SK-N-MC (cell line): ENCODE results near the gene VMO1.

Experiments
- DNase-seq: peaks from one replicate; pipeline ENCODE4 v3.0.0-alpha.2; 2011; ENCODE audit warnings: low read depth, low spot score
- H3K27ac ChIP-seq: fragments of 200-600 bp; sonication (generic); 2 replicates; pipeline ENCODE4 v1.5.1; 2016; ENCODE audit warnings: mixed run types
- H3K36me3 ChIP-seq: fragments of 200-600 bp; sonication (generic); 2 replicates; pipeline ENCODE4 v1.6.1; 2017; ENCODE audit warnings: antibody characterized with exemption, low read length, mixed read lengths; ENCODE audit not compliant: insufficient read depth
- H3K4me3 ChIP-seq: fragments of 200-600 bp; sonication (generic); 2 replicates; pipeline ENCODE4 v1.5.1; 2016
- H3K9ac ChIP-seq: fragments of 200-600 bp; sonication (generic); 2 replicates; pipeline ENCODE4 v1.8.0; 2017; ENCODE audit warnings: mixed run types, mixed read lengths; ENCODE audit not compliant: insufficient read length
- H3K9me3 ChIP-seq: fragments of 200-600 bp; sonication (generic); 2 replicates; pipeline ENCODE4 v1.6.1; 2017; ENCODE audit warnings: low read depth, mild to moderate bottlenecking, antibody characterized with exemption, low read length, moderate library complexity, mixed read lengths
- EZH2 ChIP-seq: fragments of 200-600 bp; sonication (generic); IDR thresholded peaks from one replicate; pipeline ENCODE4 v1.6.1; 2017; ENCODE audit warnings: antibody characterized with exemption
- FOXP2 ChIP-seq: optimal IDR thresholded peaks from 2 replicates; pipeline ENCODE3; 2011; ENCODE audit warnings: mild to moderate bottlenecking, moderate library complexity; ENCODE audit not compliant: insufficient read depth; ENCODE audit errors: extremely low read length, control extremely low read depth
- POLR2AphosphoS5 ChIP-seq: IDR thresholded peaks from 2 replicates; pipeline ENCODE4 v1.6.1; 2012; ENCODE audit warnings: mild to moderate bottlenecking, low read depth, low read length, borderline replicate concordance

The VMO1 gene

DNA sequence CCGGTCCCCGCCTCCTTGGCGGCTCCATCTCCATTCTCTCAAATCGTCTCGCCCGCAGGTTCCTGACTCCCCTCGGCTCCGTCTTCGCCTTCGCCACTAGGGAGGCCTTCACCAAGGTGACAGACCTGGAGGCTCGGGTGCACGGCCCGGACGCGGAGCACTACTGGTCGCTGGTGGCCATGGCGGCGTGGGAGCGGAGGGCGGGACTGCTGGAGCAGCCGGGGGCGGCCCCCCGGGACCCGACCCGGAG is 3.5 kb upstream of the VMO1 start:
- no peak for TF ChIP-seq EZH2
- TF ChIP-seq FOXP2 = no peak
- no peak for TF ChIP-seq POLR2AphosphoS5
- H3K9me3 ChIP-seq = no peaks in the 10 kb centered on the region
- no peak for DNase-seq
- peak overlapping the region; percentile 89 for H3K4me3 ChIP-seq
- H3K9ac ChIP-seq = peak overlapping the region; percentile 68
- H3K27ac ChIP-seq = no peak overlapping the region
- H3K36me3 ChIP-seq = no peaks in the 10 kb centered on the region

DNA sequence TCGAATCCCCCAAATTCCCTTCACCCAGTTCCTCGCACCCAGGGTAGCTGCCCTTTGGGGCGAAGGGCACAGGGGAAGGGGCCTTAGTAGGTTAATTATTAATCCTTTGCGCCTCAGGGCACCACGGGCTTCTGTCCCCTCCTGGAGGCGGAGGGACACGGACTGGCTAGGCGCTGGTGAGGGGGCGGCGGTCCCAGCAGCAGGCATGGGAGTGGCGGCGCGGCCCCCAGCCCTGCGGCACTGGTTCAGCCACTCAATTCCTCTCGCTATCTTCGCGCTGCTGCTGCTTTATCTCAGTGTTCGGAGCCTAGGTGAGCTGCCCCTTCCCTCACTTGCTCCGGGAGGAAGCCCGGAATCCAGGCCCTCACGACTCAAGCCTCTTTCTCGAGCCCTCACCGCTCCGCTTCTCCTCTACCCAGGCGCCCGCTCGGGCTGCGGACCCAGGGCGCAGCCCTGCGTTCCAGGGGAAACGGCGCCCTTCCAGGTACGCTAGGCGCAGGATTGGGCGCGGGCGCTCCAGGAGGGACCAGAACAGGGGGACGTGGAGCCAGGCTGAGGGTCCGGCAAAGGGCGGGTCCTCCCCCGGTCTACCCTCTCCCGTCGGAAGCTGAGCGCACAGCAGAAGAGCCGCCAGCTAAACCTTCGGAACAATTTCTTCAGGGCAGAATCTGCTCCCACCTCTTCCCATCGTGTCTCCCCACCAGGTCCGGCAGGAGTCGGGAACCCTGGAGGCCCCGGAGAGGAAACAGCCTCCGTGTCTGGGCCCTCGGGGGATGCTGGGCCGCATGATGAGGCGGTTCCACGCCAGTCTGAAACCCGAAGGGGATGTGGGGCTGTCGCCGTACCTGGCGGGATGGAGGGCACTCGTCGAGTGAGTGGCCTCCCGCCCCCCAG is 2.9 kb upstream of the VMO1 start, which contains the start of gene GLTPD2:
Gene GLTPD2 (plus strand): TSS at position 158 of the 894 bp plus-strand sequence. CDS start 48 bp downstream, at position 206.
- TF ChIP-seq POLR2AphosphoS5 (no peak), EZH2 (no peak), FOXP2 (no peak)
- Histone ChIP-seq H3K36me3 (no peaks in the 10 kb centered on the region), H3K9me3 (no peaks in the 10 kb centered on the region), H3K27ac (no peak within 1 kb of the TSS), H3K4me3 (peak within 1 kb of the TSS; percentile 89), H3K9ac (peak within 1 kb of the TSS; percentile 68)
- no peak for DNase-seq

GRCh38 chr17:4788159-4788806 is 2.1 kb upstream of the VMO1 start:
- TF ChIP-seq POLR2AphosphoS5 (no peak), FOXP2 (no peak), EZH2 (no peak)
- no peak overlapping the region for H3K27ac ChIP-seq
- DNase-seq = no peak
- no peaks in the 10 kb centered on the region for H3K36me3 ChIP-seq
- no peaks in the 10 kb centered on the region for H3K9me3 ChIP-seq
- H3K9ac ChIP-seq = no peak overlapping the region
- H3K4me3 ChIP-seq = no peak overlapping the region

GRCh38 chr17:4786516-4786915 is 352 bp upstream of the VMO1 start:
- TF ChIP-seq FOXP2 = no peak
- Histone ChIP-seq H3K27ac (no peak overlapping the region), H3K9ac (no peak overlapping the region), H3K36me3 (no peaks in the 10 kb centered on the region), H3K4me3 (no peak overlapping the region), H3K9me3 (no peaks in the 10 kb centered on the region)
- no peak for DNase-seq

DNA sequence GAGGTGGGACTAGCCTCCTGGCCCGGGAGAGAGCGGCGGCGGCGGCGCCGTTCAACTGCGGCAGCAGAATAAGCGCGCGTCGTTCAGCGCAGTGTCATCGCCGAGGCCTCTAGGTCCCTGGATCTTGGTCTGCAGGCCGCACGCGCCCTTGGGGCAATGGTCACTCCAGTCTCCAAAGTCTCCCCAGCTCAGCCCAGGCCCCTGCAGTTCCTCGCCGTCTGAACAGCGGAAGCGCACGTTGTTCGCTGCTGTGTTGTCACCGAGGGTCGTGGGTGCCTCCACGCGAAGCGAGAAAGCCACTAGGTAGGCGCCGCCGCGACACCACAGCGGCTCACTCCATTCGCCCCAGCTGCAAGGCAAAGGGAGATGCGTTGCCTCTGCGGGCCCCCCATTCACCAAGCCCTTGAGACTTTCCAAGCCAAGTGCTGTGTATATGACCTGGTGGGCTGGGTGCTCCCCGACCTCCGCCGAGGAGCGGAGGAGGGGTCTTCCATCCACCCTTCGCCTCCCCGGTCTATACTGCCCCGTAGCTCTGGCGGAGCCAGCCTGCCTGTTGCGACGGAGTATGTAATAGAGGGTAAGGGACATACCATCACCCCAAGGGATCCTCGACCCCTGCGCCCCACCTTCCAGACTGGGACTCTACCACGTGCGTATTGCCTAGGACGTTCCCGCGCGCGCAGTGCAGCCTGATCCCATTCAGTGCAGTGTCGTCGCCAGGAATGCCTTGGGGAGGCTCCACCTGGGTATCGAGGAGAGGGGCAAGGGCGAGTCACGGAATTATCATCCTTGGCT is 656 bp downstream of the VMO1 start:
- Histone ChIP-seq H3K36me3 (no peaks in the 10 kb centered on the region), H3K27ac (no peak overlapping the region), H3K9me3 (no peaks in the 10 kb centered on the region), H3K4me3 (peak overlapping the region; percentile 40), H3K9ac (no peak overlapping the region)
- DNase-seq = no peak
- TF ChIP-seq EZH2 (no peak), POLR2AphosphoS5 (no peak), FOXP2 (no peak)

DNA sequence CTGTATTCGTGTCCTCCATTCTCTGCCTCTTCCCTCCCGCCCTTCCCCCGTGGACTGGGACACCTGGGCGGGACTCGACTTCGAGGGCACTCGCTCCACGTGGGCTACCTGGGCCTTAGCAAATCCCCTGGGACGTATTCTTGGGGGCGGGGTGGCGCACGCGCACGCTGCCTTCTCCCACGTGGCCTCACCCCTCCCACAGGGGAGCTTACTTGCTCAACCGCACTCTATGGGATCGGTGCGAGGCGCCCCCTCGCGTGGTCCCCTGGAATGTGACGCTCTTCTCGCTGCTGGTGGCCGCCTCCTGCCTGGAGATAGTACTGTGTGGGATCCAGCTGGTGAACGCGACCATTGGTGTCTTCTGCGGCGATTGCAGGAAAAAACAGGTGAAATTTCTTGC is 3.5 kb downstream of the VMO1 start:
- Histone ChIP-seq H3K36me3 (no peaks in the 10 kb centered on the region), H3K27ac (no peak overlapping the region), H3K9me3 (no peaks in the 10 kb centered on the region), H3K9ac (no peak overlapping the region), H3K4me3 (no peak overlapping the region)
- TF ChIP-seq EZH2 (no peak), FOXP2 (no peak), POLR2AphosphoS5 (no peak)
- no peak for DNase-seq

DNA sequence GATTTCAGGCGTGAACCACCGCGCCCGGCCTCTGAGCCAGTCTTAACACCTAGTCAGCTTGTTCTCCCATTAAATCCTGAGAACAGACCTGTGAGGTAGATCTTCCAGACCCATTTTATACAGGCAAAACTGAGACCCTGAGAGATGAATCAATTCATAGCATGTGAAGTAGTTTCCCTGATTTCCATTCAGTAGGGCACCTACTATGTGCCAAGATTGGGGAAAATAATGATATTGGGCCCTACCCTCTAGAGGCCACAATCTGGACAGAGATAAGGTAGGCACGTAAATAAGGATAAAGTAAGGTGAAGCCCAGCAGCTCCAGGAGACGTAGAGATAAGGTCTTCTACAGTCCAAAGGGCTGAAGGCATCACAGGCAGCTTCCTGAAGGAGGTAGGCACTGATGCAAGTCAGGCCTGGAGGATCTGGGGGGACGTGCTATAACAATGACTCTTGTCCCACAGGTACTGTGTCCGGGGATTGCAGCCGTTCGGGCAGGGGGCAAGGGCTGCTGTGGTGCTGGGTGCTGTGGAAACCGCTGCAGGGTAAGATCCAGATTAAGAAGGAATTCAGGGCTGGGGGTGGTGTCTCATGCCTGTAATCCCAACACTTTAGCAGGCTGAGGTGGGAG is 5.7 kb downstream of the VMO1 start:
- Histone ChIP-seq H3K9me3 (no peaks in the 10 kb centered on the region), H3K36me3 (no peaks in the 10 kb centered on the region), H3K27ac (no peak overlapping the region), H3K9ac (no peak overlapping the region), H3K4me3 (no peak overlapping the region)
- no peak for TF ChIP-seq EZH2
- TF ChIP-seq FOXP2 = no peak
- TF ChIP-seq POLR2AphosphoS5 = no peak
- DNase-seq = no peak

DNA sequence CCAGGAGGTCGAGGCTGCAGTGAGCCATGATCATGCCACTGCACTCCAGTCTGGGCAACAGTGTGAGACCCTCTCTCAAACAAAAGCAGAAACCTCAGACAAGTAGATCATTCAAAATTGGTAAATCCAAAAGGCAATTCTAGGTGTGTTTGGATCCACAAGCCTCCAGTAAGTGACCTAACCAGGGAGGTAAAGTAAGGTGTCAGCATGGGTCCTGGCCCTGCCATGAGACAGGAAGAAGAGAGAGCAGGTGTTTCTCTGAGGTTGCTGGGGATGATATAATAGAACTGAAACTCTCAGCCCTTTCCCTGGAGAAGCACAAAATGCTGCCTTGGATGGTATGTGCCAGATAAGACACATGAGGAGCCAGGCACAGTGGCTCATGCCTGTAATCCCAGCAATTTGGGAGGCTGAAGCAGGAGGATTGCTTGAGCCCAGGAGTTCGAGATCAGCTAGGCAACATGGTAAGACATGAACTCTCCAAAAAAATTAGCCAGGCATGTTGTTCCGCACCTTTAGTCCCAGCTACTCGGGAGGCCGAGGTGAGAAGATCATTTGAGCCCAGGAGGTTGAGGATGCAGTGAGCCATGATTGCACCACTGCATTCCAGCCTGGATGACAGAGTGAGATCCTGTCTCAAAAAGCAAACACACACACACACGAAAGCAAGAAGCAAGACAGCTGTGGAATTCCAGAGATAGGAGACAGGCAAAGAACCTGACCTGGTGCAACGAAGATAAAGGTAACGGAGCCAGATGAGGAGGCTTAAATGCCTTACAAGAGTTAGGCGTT is 8.0 kb downstream of the VMO1 start:
- no peak overlapping the region for H3K27ac ChIP-seq
- TF ChIP-seq EZH2 (no peak), FOXP2 (no peak), POLR2AphosphoS5 (no peak)
- H3K9me3 ChIP-seq = no peaks in the 10 kb centered on the region
- no peak overlapping the region for H3K9ac ChIP-seq
- H3K36me3 ChIP-seq = no peaks in the 10 kb centered on the region
- H3K4me3 ChIP-seq = no peak overlapping the region
- no peak for DNase-seq
